HEK293 (cell line): ENCODE measurements around the gene ZFX.
A peak's percentile ranks its signal among the peaks of the same experiment; 100 is the strongest.

ENCODE experiments used
- CTCF ChIA-PET: fragments of 350-600 bp; formaldehyde crosslinking; extraction: SDS; loops from one replicate; lab custom pipeline; 2021; ENCODE audit warnings: antibody characterized with exemption; lab: Yijun Ruan, JAX
- POLR2A ChIA-PET: fragments of 300-600 bp; formaldehyde crosslinking; extraction: SDS; loops from one replicate; lab custom pipeline; 2020; ENCODE audit warnings: antibody characterized with exemption, inconsistent platforms; lab: Yijun Ruan, JAX
- H3K27ac ChIP-seq: fragments of 200-500 bp; sonication (Bioruptor generic); 2 replicates; pipeline ENCODE4 v1.5.1; 2014; ENCODE audit warnings: low read depth, low read length, control low read depth, inconsistent platforms; ENCODE audit errors: extremely low read depth
- H3K36me3 ChIP-seq, 2 experiments: fragments of 200-500 bp in 1 of 2; sonication (Bioruptor generic) in 1 of 2; 1 replicate in 1 of 2; 2 replicates in 1 of 2; pipeline ENCODE4 v1.5.1; 2014 to 2017; ENCODE audit warnings: inconsistent platforms in 2 of 2, low read length in 2 of 2; ENCODE audit not compliant: control insufficient read depth in 2 of 2, insufficient read depth in 1 of 2
- H3K4me1 ChIP-seq: fragments of 200-500 bp; sonication (Bioruptor generic); 2 replicates; pipeline ENCODE4 v1.5.1; 2014; ENCODE audit warnings: mild to moderate bottlenecking, low read length, inconsistent platforms; ENCODE audit not compliant: control insufficient read depth, insufficient read depth
- H3K4me3 ChIP-seq: 2 replicates; pipeline ENCODE4 v1.5.1; 2011; ENCODE audit warnings: low read depth, mild to moderate bottlenecking, control low read depth, low read length, moderate library complexity
- H3K9me3 ChIP-seq: fragments of 200-500 bp; sonication (Bioruptor generic); 2 replicates; pipeline ENCODE4 v1.5.1; 2014; ENCODE audit warnings: low read depth, low read length, inconsistent platforms; ENCODE audit not compliant: control insufficient read depth, insufficient read depth
- FEZF1 ChIP-seq: fragments of 450-650 bp; formaldehyde crosslinking; IDR thresholded peaks from 2 replicates; pipeline ENCODE4 v1.5.1; 2016; ENCODE audit warnings: missing biosample characterization, missing genetic modification characterization
- GLIS1 ChIP-seq: fragments of 450-650 bp; formaldehyde crosslinking; IDR thresholded peaks from 2 replicates; pipeline ENCODE4 v1.5.1; 2016; ENCODE audit warnings: missing biosample characterization, missing genetic modification characterization
- SCRT2 ChIP-seq: fragments of 450-650 bp; formaldehyde crosslinking; IDR thresholded peaks from 2 replicates; pipeline ENCODE4 v1.5.1; 2016; ENCODE audit warnings: missing biosample characterization, missing genetic modification characterization
- ZBTB1 ChIP-seq: fragments of 450-650 bp; formaldehyde crosslinking; IDR thresholded peaks from 2 replicates; pipeline ENCODE4 v1.5.1; 2016; ENCODE audit warnings: missing biosample characterization, missing genetic modification characterization
- ZBTB21 ChIP-seq: fragments of 450-650 bp; formaldehyde crosslinking; IDR thresholded peaks from 2 replicates; pipeline ENCODE4 v1.5.1; 2017; ENCODE audit warnings: missing biosample characterization, missing genetic modification characterization
- ZNF114 ChIP-seq: fragments of 450-650 bp; formaldehyde crosslinking; IDR thresholded peaks from 2 replicates; pipeline ENCODE4 v1.5.0; 2017; ENCODE audit warnings: missing biosample characterization, missing genetic modification characterization
- ZNF274 ChIP-seq, 2 experiments: fragments of 200-500 bp in 1 of 2; fragments of 450-650 bp in 1 of 2; sonication (Bioruptor generic) in 1 of 2; formaldehyde crosslinking in 1 of 2; IDR thresholded peaks; 2 replicates each; pipeline versions ENCODE4 v1.5.1 to v1.6.1; 2014 to 2016; ENCODE audit warnings: borderline replicate concordance in 1 of 2, inconsistent platforms in 1 of 2, low read length in 1 of 2, missing biosample characterization in 1 of 2, missing genetic modification characterization in 1 of 2
- ZNF311 ChIP-seq: fragments of 450-650 bp; formaldehyde crosslinking; IDR thresholded peaks from 2 replicates; pipeline ENCODE4 v1.5.1; 2017; ENCODE audit warnings: missing biosample characterization, missing genetic modification characterization, borderline replicate concordance
- ZNF555 ChIP-seq: fragments of 450-650 bp; formaldehyde crosslinking; conservative IDR thresholded peaks from 2 replicates; pipeline ENCODE4 v1.5.1; 2017; ENCODE audit warnings: missing biosample characterization, mild to moderate bottlenecking, missing genetic modification characterization, inconsistent platforms
- ZNF571 ChIP-seq: fragments of 450-650 bp; formaldehyde crosslinking; IDR thresholded peaks from 2 replicates; pipeline ENCODE4 v1.5.0; 2017; ENCODE audit warnings: missing biosample characterization, missing genetic modification characterization
- ZNF621 ChIP-seq: fragments of 450-650 bp; formaldehyde crosslinking; IDR thresholded peaks from 2 replicates; pipeline ENCODE4 v1.5.1; 2017; ENCODE audit warnings: missing biosample characterization, missing genetic modification characterization
- ZNF626 ChIP-seq: fragments of 450-650 bp; sonication (Bioruptor Pico); formaldehyde crosslinking; IDR thresholded peaks from 2 replicates; pipeline ENCODE4 v1.5.1; 2018; ENCODE audit warnings: missing biosample characterization, missing genetic modification characterization, inconsistent platforms
- ZNF629 ChIP-seq: fragments of 450-650 bp; formaldehyde crosslinking; IDR thresholded peaks from 2 replicates; pipeline ENCODE4 v1.5.1; 2017; ENCODE audit warnings: missing biosample characterization, missing genetic modification characterization
- ZNF664 ChIP-seq: fragments of 450-650 bp; formaldehyde crosslinking; IDR thresholded peaks from 2 replicates; pipeline ENCODE4 v1.5.1; 2016; ENCODE audit warnings: missing biosample characterization, missing genetic modification characterization
- ZNF707 ChIP-seq: fragments of 450-650 bp; formaldehyde crosslinking; IDR thresholded peaks from 2 replicates; pipeline ENCODE4 v1.5.1; 2016; ENCODE audit warnings: missing biosample characterization, missing genetic modification characterization
- ZNF776 ChIP-seq: fragments of 450-650 bp; formaldehyde crosslinking; IDR thresholded peaks from 2 replicates; pipeline ENCODE4 v1.5.0; 2017; ENCODE audit warnings: missing biosample characterization, missing genetic modification characterization, borderline replicate concordance
- ZNF792 ChIP-seq: fragments of 450-650 bp; formaldehyde crosslinking; IDR thresholded peaks from 2 replicates; pipeline ENCODE4 v1.5.1; 2016; ENCODE audit warnings: missing biosample characterization, missing genetic modification characterization
- TF ChIP-seq, protein P1 (sequence below): fragments of 450-650 bp; formaldehyde crosslinking; IDR thresholded peaks from 2 replicates; pipeline ENCODE4 v1.5.1; 2016; ENCODE audit warnings: missing biosample characterization, missing genetic modification characterization
- TF ChIP-seq, protein P2 (sequence below): fragments of 450-650 bp; formaldehyde crosslinking; IDR thresholded peaks from 2 replicates; pipeline ENCODE4 v1.5.1; 2016; ENCODE audit warnings: missing biosample characterization, missing genetic modification characterization, low read depth
- TF ChIP-seq, protein P3 (sequence below): fragments of 450-650 bp; formaldehyde crosslinking; IDR thresholded peaks from 2 replicates; pipeline ENCODE4 v1.5.1; 2017; ENCODE audit warnings: missing biosample characterization, missing genetic modification characterization
- TF ChIP-seq, protein P4 (sequence below): fragments of 450-650 bp; formaldehyde crosslinking; IDR thresholded peaks from 2 replicates; pipeline ENCODE4 v1.5.1; 2016; ENCODE audit warnings: missing biosample characterization, missing genetic modification characterization
- TF ChIP-seq, protein P5 (sequence below): fragments of 450-650 bp; formaldehyde crosslinking; conservative IDR thresholded peaks from 2 replicates; pipeline ENCODE4 v1.5.1; 2016; ENCODE audit warnings: low read depth, missing biosample characterization, missing genetic modification characterization

The ZFX gene

DNA sequence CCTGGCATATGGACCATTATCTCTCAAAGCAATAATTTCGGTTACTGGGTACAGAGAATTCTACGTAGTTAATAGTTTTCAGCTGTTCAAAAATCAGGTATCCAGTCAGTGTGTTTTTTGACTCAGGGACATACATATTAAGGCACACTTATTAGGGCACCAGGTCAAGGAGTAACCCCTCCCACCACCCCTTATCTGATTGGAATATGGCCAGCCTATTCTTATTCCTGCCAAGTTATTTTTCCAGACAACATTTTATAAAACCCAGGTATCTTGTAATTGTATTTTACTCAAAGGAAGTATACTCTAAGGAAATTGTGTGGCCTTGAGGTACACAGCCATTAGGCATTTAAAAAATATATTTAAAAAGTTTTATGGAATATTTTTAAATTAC, 4.3 kb downstream of the ZFX start (continued):
- TF ChIP-seq ZNF621 (tag by site-specific recombination) (no peak), ZNF626 (tag by site-specific recombination) (no peak)

DNA sequence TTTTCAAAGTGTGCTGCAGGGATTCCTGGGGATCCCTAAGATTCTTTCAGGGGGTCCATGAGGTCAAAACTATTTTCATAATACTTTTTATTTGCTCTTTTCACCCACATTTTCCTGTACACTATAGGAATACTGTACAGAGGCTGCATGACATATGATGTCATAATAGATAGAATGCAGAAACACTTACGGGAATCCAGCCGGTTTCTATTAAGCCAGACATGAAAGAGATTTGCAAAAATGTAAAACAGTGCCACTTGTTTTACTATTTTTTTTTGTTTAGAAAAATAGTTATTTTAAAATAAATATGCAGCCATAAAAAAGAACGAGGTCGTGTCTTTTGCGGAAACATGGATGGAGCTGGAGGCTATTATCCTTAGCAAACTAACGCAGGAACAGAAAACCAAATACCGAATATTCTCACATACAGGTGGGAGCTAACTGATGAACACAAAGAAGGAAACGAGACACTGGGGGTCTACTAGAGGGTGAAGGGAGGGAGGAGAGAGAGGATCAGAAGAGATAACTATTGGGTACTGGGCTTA, 5.0 kb downstream of the ZFX start:
- POLR2A ChIA-PET: interaction anchor here (0.7 kb wide), 1 partner anchor 9 kb away, joined by 3 read pairs; no protein-coding TSS in a partner anchor
- Histone ChIP-seq H3K36me3 (peaks cover 0 to 7% of the 10 kb centered on the region in 2 experiments; a peak in 1 of 3 replicates), H3K4me1 (peaks cover 37% of the 10 kb centered on the region)
- TF ChIP-seq ZBTB1 (no peak), ZNF114 (tag by site-specific recombination) (no peak), ZNF621 (tag by site-specific recombination) (no peak), ZNF629 (tag by site-specific recombination) (peak; percentile 68), FEZF1 (tag by site-specific recombination) (0 out of 2 replicates have a peak, but pooled peaks have one; percentile 23), ZNF571 (tag by site-specific recombination) (no peak), ZNF555 (tag by site-specific recombination) (no peak), GLIS1 (no peak), SCRT2 (tag by site-specific recombination) (no peak), ZNF776 (tag by site-specific recombination) (no peak), ZNF664 (tag by site-specific recombination) (no peak), ZNF274 (IDR thresholded peaks at IDR 0.05; ENCODE audit: low read length) (no peak), ZNF274 (tag by site-specific recombination; IDR thresholded peaks at IDR 0.05; ENCODE audit: borderline replicate concordance) (no peak), ZNF311 (tag by site-specific recombination) (no peak), ZNF707 (no peak), ZBTB21 (tag by site-specific recombination) (peak; percentile 60; the same call in 1 of the 2 replicates), ZNF792 (tag by site-specific recombination) (no peak)
- TF ChIP-seq, protein P1, sequence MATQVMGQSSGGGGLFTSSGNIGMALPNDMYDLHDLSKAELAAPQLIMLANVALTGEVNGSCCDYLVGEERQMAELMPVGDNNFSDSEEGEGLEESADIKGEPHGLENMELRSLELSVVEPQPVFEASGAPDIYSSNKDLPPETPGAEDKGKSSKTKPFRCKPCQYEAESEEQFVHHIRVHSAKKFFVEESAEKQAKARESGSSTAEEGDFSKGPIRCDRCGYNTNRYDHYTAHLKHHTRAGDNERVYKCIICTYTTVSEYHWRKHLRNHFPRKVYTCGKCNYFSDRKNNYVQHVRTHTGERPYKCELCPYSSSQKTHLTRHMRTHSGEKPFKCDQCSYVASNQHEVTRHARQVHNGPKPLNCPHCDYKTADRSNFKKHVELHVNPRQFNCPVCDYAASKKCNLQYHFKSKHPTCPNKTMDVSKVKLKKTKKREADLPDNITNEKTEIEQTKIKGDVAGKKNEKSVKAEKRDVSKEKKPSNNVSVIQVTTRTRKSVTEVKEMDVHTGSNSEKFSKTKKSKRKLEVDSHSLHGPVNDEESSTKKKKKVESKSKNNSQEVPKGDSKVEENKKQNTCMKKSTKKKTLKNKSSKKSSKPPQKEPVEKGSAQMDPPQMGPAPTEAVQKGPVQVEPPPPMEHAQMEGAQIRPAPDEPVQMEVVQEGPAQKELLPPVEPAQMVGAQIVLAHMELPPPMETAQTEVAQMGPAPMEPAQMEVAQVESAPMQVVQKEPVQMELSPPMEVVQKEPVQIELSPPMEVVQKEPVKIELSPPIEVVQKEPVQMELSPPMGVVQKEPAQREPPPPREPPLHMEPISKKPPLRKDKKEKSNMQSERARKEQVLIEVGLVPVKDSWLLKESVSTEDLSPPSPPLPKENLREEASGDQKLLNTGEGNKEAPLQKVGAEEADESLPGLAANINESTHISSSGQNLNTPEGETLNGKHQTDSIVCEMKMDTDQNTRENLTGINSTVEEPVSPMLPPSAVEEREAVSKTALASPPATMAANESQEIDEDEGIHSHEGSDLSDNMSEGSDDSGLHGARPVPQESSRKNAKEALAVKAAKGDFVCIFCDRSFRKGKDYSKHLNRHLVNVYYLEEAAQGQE: no peak
- TF ChIP-seq, protein P2, sequence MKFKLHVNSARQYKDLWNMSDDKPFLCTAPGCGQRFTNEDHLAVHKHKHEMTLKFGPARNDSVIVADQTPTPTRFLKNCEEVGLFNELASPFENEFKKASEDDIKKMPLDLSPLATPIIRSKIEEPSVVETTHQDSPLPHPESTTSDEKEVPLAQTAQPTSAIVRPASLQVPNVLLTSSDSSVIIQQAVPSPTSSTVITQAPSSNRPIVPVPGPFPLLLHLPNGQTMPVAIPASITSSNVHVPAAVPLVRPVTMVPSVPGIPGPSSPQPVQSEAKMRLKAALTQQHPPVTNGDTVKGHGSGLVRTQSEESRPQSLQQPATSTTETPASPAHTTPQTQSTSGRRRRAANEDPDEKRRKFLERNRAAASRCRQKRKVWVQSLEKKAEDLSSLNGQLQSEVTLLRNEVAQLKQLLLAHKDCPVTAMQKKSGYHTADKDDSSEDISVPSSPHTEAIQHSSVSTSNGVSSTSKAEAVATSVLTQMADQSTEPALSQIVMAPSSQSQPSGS (tag by site-specific recombination): peak; percentile 72; the same call in 1 of the 2 replicates
- TF ChIP-seq, protein P3, sequence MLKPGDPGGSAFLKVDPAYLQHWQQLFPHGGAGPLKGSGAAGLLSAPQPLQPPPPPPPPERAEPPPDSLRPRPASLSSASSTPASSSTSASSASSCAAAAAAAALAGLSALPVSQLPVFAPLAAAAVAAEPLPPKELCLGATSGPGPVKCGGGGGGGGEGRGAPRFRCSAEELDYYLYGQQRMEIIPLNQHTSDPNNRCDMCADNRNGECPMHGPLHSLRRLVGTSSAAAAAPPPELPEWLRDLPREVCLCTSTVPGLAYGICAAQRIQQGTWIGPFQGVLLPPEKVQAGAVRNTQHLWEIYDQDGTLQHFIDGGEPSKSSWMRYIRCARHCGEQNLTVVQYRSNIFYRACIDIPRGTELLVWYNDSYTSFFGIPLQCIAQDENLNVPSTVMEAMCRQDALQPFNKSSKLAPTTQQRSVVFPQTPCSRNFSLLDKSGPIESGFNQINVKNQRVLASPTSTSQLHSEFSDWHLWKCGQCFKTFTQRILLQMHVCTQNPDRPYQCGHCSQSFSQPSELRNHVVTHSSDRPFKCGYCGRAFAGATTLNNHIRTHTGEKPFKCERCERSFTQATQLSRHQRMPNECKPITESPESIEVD (tag by site-specific recombination): peak; percentile 85
- TF ChIP-seq, protein P4, sequence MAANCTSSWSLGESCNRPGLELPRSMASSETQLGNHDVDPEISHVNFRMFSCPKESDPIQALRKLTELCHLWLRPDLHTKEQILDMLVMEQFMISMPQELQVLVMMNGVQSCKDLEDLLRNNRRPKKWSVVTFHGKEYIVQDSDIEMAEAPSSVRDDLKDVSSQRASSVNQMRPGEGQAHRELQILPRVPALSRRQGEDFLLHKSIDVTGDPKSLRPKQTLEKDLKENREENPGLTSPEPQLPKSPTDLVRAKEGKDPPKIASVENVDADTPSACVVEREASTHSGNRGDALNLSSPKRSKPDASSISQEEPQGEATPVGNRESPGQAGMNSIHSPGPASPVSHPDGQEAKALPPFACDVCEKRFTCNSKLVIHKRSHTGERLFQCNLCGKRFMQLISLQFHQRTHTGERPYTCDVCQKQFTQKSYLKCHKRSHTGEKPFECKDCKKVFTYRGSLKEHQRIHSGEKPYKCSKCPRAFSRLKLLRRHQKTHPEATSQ: no peak
- TF ChIP-seq, protein P5, sequence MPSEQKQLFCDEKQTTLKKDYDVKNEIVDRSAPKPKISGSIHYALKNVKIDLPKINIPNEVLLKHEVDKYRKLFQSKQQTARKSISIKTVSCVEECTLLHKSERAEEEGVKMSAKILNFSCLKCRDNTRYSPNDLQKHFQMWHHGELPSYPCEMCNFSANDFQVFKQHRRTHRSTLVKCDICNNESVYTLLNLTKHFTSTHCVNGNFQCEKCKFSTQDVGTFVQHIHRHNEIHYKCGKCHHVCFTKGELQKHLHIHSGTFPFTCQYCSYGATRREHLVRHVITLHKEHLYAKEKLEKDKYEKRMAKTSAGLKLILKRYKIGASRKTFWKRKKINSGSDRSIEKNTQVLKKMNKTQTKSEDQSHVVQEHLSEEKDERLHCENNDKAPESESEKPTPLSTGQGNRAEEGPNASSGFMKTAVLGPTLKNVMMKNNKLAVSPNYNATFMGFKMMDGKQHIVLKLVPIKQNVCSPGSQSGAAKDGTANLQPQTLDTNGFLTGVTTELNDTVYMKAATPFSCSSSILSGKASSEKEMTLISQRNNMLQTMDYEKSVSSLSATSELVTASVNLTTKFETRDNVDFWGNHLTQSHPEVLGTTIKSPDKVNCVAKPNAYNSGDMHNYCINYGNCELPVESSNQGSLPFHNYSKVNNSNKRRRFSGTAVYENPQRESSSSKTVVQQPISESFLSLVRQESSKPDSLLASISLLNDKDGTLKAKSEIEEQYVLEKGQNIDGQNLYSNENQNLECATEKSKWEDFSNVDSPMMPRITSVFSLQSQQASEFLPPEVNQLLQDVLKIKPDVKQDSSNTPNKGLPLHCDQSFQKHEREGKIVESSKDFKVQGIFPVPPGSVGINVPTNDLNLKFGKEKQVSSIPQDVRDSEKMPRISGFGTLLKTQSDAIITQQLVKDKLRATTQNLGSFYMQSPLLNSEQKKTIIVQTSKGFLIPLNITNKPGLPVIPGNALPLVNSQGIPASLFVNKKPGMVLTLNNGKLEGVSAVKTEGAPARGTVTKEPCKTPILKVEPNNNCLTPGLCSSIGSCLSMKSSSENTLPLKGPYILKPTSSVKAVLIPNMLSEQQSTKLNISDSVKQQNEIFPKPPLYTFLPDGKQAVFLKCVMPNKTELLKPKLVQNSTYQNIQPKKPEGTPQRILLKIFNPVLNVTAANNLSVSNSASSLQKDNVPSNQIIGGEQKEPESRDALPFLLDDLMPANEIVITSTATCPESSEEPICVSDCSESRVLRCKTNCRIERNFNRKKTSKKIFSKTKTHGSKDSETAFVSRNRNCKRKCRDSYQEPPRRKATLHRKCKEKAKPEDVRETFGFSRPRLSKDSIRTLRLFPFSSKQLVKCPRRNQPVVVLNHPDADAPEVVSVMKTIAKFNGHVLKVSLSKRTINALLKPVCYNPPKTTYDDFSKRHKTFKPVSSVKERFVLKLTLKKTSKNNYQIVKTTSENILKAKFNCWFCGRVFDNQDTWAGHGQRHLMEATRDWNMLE (tag by site-specific recombination): no peak

More for the DNA sequence above, 5.0 kb downstream of the ZFX start:
- CTCF ChIA-PET: interaction anchor here (0.6 to 0.7 kb wide), 2 partner anchors 9 to 103 kb away, joined by 3 read pairs; no protein-coding TSS in a partner anchor
- Histone ChIP-seq H3K27ac (no peak overlapping the region), H3K4me3 (no peak overlapping the region), H3K9me3 (no peaks in the 10 kb centered on the region)
